Femur (tissue), 1 donor: Measurements from ENCODE around the gene ZBTB32.
A peak's percentile ranks its signal among the peaks of the same experiment; 100 is the strongest.
"Not testable (repeated sequence)": the region's sequence is repeated elsewhere in the genome, so short reads cannot be mapped to it uniquely, and the experiment has no call there.

Experiments
- DNase-seq: peaks from one replicate; pipeline ENCODE4 v3.0.0-alpha.2; 2017

Gene ZBTB32

GRCh38 chr19:35720648-35721047 is 16.3 kb downstream of the ZBTB32 start:
- DNase-seq = peak; percentile 26

- peak; percentile 13 for DNase-seq
Observed at GRCh38 chr19:35721374-35721773, 17.0 kb downstream of the ZBTB32 start.

- peak; percentile 16 for DNase-seq
Observed at GRCh38 chr19:35722461-35722860, 18.1 kb downstream of the ZBTB32 start.

- DNase-seq = peak; percentile 8
Observed at GRCh38 chr19:35722897-35723296, 18.5 kb downstream of the ZBTB32 start.

- no peak for DNase-seq
Observed at GRCh38 chr19:35723671-35724070, 19.3 kb downstream of the ZBTB32 start.

GRCh38 chr19:35724132-35724531 is 19.8 kb downstream of the ZBTB32 start:
- DNase-seq = not testable (repeated sequence)

- DNase-seq = peak; percentile 14
Observed at GRCh38 chr19:35724560-35724959, 20.2 kb downstream of the ZBTB32 start.

- DNase-seq = no peak
Observed at GRCh38 chr19:35725216-35725861, 21.0 kb downstream of the ZBTB32 start.

- DNase-seq = no peak
Observed at GRCh38 chr19:35727053-35727955, 22.9 kb downstream of the ZBTB32 start.

GRCh38 chr19:35727956-35728706 is 23.8 kb downstream of the ZBTB32 start:
- no peak for DNase-seq

- DNase-seq = no peak
Observed at GRCh38 chr19:35729021-35729420, 24.7 kb downstream of the ZBTB32 start.

- DNase-seq = no peak
Observed at GRCh38 chr19:35729763-35730162, 25.4 kb downstream of the ZBTB32 start.

GRCh38 chr19:35730326-35730725 is 26.0 kb downstream of the ZBTB32 start:
- DNase-seq = no peak

GRCh38 chr19:35731353-35731752 is 27.0 kb downstream of the ZBTB32 start:
- DNase-seq = no peak

GRCh38 chr19:35731779-35732405 is 27.5 kb downstream of the ZBTB32 start:
- no peak for DNase-seq

- no peak for DNase-seq
Observed at GRCh38 chr19:35732540-35733179, 28.3 kb downstream of the ZBTB32 start.

GRCh38 chr19:35733180-35734125 is 29.1 kb downstream of the ZBTB32 start:
- DNase-seq = no peak

- no peak for DNase-seq
Observed at GRCh38 chr19:35734273-35734672, 29.9 kb downstream of the ZBTB32 start.

- DNase-seq = no peak
Observed at GRCh38 chr19:35734889-35735288, 30.5 kb downstream of the ZBTB32 start.

- DNase-seq = no peak
Observed at GRCh38 chr19:35736913-35737886, 32.8 kb downstream of the ZBTB32 start.
